Measurements from ENCODE around the gene SLC4A7.

- TF ChIP-seq POLR2A (IDR thresholded peaks at IDR 0.05; ENCODE audit: low read depth, low read length) (no peak), POLR2AphosphoS5 (IDR thresholded peaks at IDR 0.05; ENCODE audit: low read depth, low read length) (no peak), TAF1 (IDR thresholded peaks at IDR 0.05; ENCODE audit: low read depth, low read length) (no peak)
Observed at GRCh38 chr3:27345959-27346865, 138.0 kb downstream of the SLC4A7 start.
